GM23338 (cell line): Measurements from ENCODE around the gene SLC35F1. TPM values are rescaled to one million over a fixed set of nuclear protein-coding genes. Genes with fewer than 3 reads are reported as not detected.

Experiments used
- ATAC-seq: fragments of 200-7000 bp; cut with Tn5 transposase; 3 replicates; pipeline ENCODE4 v1.9.1; 2020
- DNase-seq: peaks from one replicate; pipeline ENCODE4 v3.0.0-alpha.2; 2015; ENCODE audit warnings: low spot score
- H2AFZ ChIP-seq: fragments of 200-600 bp; sonication (generic); 2 replicates; pipeline ENCODE4 v1.8.0; 2016; ENCODE audit warnings: antibody characterized with exemption, mild to moderate bottlenecking, moderate library complexity
- H3F3A ChIP-seq: fragments of 200-600 bp; sonication (generic); replicated peaks from 2 replicates; pipeline ENCODE4 v1.8.0; 2017; ENCODE audit warnings: antibody characterized with exemption, mixed run types, low read depth
- H3K27ac ChIP-seq: fragments of 200-600 bp; sonication (generic); 2 replicates; pipeline ENCODE4 v1.6.1; 2016; ENCODE audit warnings: low read depth
- H3K27me3 ChIP-seq: fragments of 200-600 bp; sonication (generic); 2 replicates; pipeline ENCODE4 v1.8.0; 2016; ENCODE audit warnings: mild to moderate bottlenecking, mixed run types, moderate library complexity; ENCODE audit not compliant: insufficient read depth
- H3K36me3 ChIP-seq: fragments of 200-600 bp; sonication (generic); 2 replicates; pipeline ENCODE4 v1.8.0; 2016; ENCODE audit warnings: mild to moderate bottlenecking; ENCODE audit not compliant: insufficient read depth
- H3K4me1 ChIP-seq: fragments of 200-600 bp; sonication (generic); 2 replicates; pipeline ENCODE4 v1.8.0; 2016; ENCODE audit warnings: mild to moderate bottlenecking, moderate library complexity; ENCODE audit not compliant: insufficient read depth
- H3K4me2 ChIP-seq: fragments of 200-600 bp; sonication (generic); 2 replicates; pipeline ENCODE4 v1.7.1; 2017; ENCODE audit warnings: mixed run types
- H3K4me3 ChIP-seq: fragments of 200-600 bp; sonication (generic); 2 replicates; pipeline ENCODE4 v1.6.1; 2016; ENCODE audit warnings: mixed run types
- H3K79me2 ChIP-seq: fragments of 200-600 bp; sonication (generic); replicated peaks from 2 replicates; pipeline ENCODE4 v1.8.0; 2017; ENCODE audit warnings: mild to moderate bottlenecking; ENCODE audit not compliant: insufficient read depth
- H3K9me2 ChIP-seq: fragments of 200-600 bp; sonication (generic); 2 replicates; pipeline ENCODE4 v1.8.0; 2017; ENCODE audit not compliant: insufficient read depth
- H4K20me1 ChIP-seq: fragments of 200-600 bp; sonication (generic); replicated peaks from 2 replicates; pipeline ENCODE4 v1.8.0; 2017; ENCODE audit warnings: mild to moderate bottlenecking; ENCODE audit not compliant: insufficient read depth
- H3K27ac Mint-ChIP-seq: 2 replicates; pipeline ENCODE4 v1.8.0; 2020; ENCODE audit warnings: inconsistent platforms, mild to moderate bottlenecking, moderate library complexity, mixed read lengths
- H3K27me3 Mint-ChIP-seq: 3 replicates; pipeline ENCODE4 v1.8.0; 2022; ENCODE audit warnings: low read depth, mild to moderate bottlenecking, moderate library complexity, mixed read lengths, inconsistent platforms; ENCODE audit not compliant: insufficient read depth, poor library complexity
- H3K36me3 Mint-ChIP-seq: 3 replicates; pipeline ENCODE4 v1.8.0; 2021; ENCODE audit warnings: low read depth, mild to moderate bottlenecking, inconsistent platforms, moderate library complexity, mixed read lengths
- H3K4me1 Mint-ChIP-seq: 3 replicates; pipeline ENCODE4 v1.8.0; 2020; ENCODE audit warnings: mild to moderate bottlenecking, inconsistent platforms, mixed read lengths
- H3K4me3 Mint-ChIP-seq: 3 replicates; pipeline ENCODE4 v1.8.0; 2021; ENCODE audit warnings: moderate library complexity, mild to moderate bottlenecking, inconsistent platforms, mixed read lengths
- H3K9me3 Mint-ChIP-seq: 3 replicates; pipeline ENCODE4 v1.8.0; 2020; ENCODE audit warnings: moderate library complexity, mild to moderate bottlenecking, inconsistent platforms, mixed read lengths
- ETS1 ChIP-seq: IDR thresholded peaks from 2 replicates; pipeline ENCODE4 v1.6.1; 2016; ENCODE audit warnings: antibody characterized with exemption
- EZH2 ChIP-seq: fragments of 200-600 bp; sonication (generic); IDR thresholded peaks from one replicate; pipeline ENCODE4 v1.8.0; 2017; ENCODE audit warnings: antibody characterized with exemption, mild to moderate bottlenecking, low read depth; ENCODE audit not compliant: unreplicated experiment
- EZH2phosphoT487 ChIP-seq: fragments of 200-600 bp; sonication (generic); IDR thresholded peaks from one replicate; pipeline ENCODE4 v1.8.1; 2018; ENCODE audit warnings: antibody characterized with exemption; ENCODE audit not compliant: unreplicated experiment
- NANOG ChIP-seq: IDR thresholded peaks from 2 replicates; pipeline ENCODE4 v1.6.1; 2016; ENCODE audit warnings: antibody characterized with exemption, borderline replicate concordance
- POLR2AphosphoS5 ChIP-seq: IDR thresholded peaks from 2 replicates; pipeline ENCODE4 v1.6.1; 2016; ENCODE audit warnings: antibody characterized with exemption, low read depth
- STAT1 ChIP-seq: IDR thresholded peaks from one replicate; pipeline ENCODE4 v1.6.1; 2016; ENCODE audit warnings: antibody characterized with exemption; ENCODE audit not compliant: unreplicated experiment
- ZNF114 ChIP-seq: fragments of 250-450 bp; sonication (Bioruptor Pico); IDR thresholded peaks from 2 replicates; pipeline ENCODE4 v1.5.0; 2020; ENCODE audit warnings: mild to moderate bottlenecking, moderate library complexity
- ZNF331 ChIP-seq: fragments of 250-450 bp; sonication (Bioruptor Pico); IDR thresholded peaks from 2 replicates; pipeline ENCODE4 v1.5.0; 2020; ENCODE audit warnings: low read depth, mild to moderate bottlenecking, moderate library complexity
- polyA plus RNA-seq: library from polyadenylated mRNA; unstranded; fragments of >200 nt; fragmentation: Nextera tagmentation; extraction: Ambion mirVana; gene quantifications from 2 replicates; pipeline ENCODE4 v1.2.1, GENCODE V29; 2016
- total RNA-seq: library from RNA; depleted of rRNA; stranded (reverse); fragments of >200 nt; shearing (Covaris generic); gene quantifications from 2 replicates; pipeline ENCODE4 v1.2.3, GENCODE V29; 2014
- TF ChIP-seq, protein P1 (sequence below): IDR thresholded peaks from one replicate; pipeline ENCODE4 v1.6.1; 2018; ENCODE audit warnings: antibody characterized with exemption; ENCODE audit not compliant: unreplicated experiment
- TF ChIP-seq, protein P2 (sequence below), 2 experiments: fragments of 200-600 bp in 1 of 2; sonication (generic) in 1 of 2; conservative IDR thresholded peaks; 2 replicates each; pipeline versions ENCODE4 v1.5.1 to v1.6.1; 2016 to 2017; ENCODE audit warnings: antibody characterized with exemption in 2 of 2, low read depth in 2 of 2, mild to moderate bottlenecking in 2 of 2, moderate library complexity in 1 of 2

SLC35F1 gene
- total and polyA plus RNA-seq, 2 experiments from 2014 or later: 3.0 to 10.3 TPM

GRCh38 chr6:118307581-118307980, 400.5 kb downstream of the SLC35F1 start:
- no peaks in the 10 kb centered on the region for H3K9me2 ChIP-seq
- H3K27ac ChIP-seq: no peak overlapping the region
- Mint-ChIP-seq H3K27me3 (no peaks in the 10 kb centered on the region), H3K9me3 (no peaks in the 10 kb centered on the region), H3K4me1 (peaks cover 20% of the 10 kb centered on the region), H3K36me3 (peaks cover 3% of the 10 kb centered on the region; the same call in 2 of the 3 replicates), H3K4me3 (no peak overlapping the region), H3K27ac (peak overlapping the region; percentile 54; the same call in 1 of the 2 replicates)
- ATAC-seq (no peak), DNase-seq (no peak)
- H4K20me1 ChIP-seq: no peaks in the 10 kb centered on the region
- no peaks in the 10 kb centered on the region for H3K27me3 ChIP-seq
- no peaks in the 10 kb centered on the region for H3F3A ChIP-seq
- TF ChIP-seq STAT1 (no peak), NANOG (no peak)
- H3K4me2 ChIP-seq: no peak overlapping the region
- peaks cover 13% of the 10 kb centered on the region for H3K4me1 ChIP-seq
- H2AFZ ChIP-seq: no peak overlapping the region
- no peaks in the 10 kb centered on the region for H3K36me3 ChIP-seq
- no peak overlapping the region for H3K4me3 ChIP-seq
- H3K79me2 ChIP-seq: no peaks in the 10 kb centered on the region

DNA sequence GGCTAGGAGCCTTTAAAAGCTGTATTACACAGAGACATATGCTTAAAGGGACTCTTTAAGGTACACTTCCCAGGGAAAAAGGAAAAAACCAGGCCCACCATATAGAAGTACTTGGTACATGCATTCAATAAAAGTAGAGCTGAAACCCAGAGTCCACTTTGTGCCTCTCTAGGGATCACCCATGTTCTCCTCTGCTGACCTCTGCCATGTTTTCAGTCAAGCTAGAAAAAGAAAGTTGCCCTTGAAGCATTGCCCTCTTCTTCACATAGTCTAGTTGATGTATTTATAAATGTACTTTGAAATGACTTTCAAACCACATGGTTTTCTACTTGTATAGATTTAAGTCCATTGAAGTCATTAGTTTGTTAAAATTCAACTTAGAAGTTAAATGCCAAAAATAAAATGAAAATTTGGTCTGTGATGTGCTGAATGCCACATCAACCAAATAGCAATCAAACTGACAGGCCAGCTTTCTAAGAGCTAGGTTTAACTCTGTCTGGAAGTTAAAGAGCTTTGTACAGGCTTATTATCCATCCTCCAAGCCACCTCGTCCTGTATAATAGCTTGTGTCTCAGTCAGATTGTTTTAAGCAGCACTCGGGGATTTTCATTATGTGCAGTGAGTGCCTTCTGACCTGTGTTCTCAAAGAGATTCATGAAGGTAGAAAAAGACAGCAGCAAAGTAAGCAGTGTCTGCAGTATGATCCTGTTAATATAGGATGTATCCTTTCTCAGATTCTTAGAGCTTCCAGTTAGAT, 402.5 kb downstream of the SLC35F1 start:
- H3K4me1 ChIP-seq: peaks cover 13% of the 10 kb centered on the region
- no peak overlapping the region for H2AFZ ChIP-seq
- no peak for ATAC-seq
- H3K79me2 ChIP-seq: no peaks in the 10 kb centered on the region
- no peaks in the 10 kb centered on the region for H3K9me2 ChIP-seq
- no peak overlapping the region for H3K27ac Mint-ChIP-seq
- H3K36me3 Mint-ChIP-seq: peaks cover 3% of the 10 kb centered on the region; the same call in 2 of the 3 replicates
- no peaks in the 10 kb centered on the region for H4K20me1 ChIP-seq
- no peaks in the 10 kb centered on the region for H3K27me3 ChIP-seq
- peaks cover 20% of the 10 kb centered on the region for H3K4me1 Mint-ChIP-seq
- DNase-seq: no peak
- no peaks in the 10 kb centered on the region for H3K9me3 Mint-ChIP-seq
- H3K4me2 ChIP-seq: no peak overlapping the region
- no peaks in the 10 kb centered on the region for H3K36me3 ChIP-seq
- no peak overlapping the region for H3K4me3 Mint-ChIP-seq
- no peak overlapping the region for H3K4me3 ChIP-seq
- H3F3A ChIP-seq: no peaks in the 10 kb centered on the region
- no peak overlapping the region for H3K27ac ChIP-seq
- H3K27me3 Mint-ChIP-seq: no peaks in the 10 kb centered on the region
- TF ChIP-seq ZNF331 (CRISPR knock-in tag): no peak
- TF ChIP-seq, protein P1, sequence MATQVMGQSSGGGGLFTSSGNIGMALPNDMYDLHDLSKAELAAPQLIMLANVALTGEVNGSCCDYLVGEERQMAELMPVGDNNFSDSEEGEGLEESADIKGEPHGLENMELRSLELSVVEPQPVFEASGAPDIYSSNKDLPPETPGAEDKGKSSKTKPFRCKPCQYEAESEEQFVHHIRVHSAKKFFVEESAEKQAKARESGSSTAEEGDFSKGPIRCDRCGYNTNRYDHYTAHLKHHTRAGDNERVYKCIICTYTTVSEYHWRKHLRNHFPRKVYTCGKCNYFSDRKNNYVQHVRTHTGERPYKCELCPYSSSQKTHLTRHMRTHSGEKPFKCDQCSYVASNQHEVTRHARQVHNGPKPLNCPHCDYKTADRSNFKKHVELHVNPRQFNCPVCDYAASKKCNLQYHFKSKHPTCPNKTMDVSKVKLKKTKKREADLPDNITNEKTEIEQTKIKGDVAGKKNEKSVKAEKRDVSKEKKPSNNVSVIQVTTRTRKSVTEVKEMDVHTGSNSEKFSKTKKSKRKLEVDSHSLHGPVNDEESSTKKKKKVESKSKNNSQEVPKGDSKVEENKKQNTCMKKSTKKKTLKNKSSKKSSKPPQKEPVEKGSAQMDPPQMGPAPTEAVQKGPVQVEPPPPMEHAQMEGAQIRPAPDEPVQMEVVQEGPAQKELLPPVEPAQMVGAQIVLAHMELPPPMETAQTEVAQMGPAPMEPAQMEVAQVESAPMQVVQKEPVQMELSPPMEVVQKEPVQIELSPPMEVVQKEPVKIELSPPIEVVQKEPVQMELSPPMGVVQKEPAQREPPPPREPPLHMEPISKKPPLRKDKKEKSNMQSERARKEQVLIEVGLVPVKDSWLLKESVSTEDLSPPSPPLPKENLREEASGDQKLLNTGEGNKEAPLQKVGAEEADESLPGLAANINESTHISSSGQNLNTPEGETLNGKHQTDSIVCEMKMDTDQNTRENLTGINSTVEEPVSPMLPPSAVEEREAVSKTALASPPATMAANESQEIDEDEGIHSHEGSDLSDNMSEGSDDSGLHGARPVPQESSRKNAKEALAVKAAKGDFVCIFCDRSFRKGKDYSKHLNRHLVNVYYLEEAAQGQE: no peak
- TF ChIP-seq, protein P2, sequence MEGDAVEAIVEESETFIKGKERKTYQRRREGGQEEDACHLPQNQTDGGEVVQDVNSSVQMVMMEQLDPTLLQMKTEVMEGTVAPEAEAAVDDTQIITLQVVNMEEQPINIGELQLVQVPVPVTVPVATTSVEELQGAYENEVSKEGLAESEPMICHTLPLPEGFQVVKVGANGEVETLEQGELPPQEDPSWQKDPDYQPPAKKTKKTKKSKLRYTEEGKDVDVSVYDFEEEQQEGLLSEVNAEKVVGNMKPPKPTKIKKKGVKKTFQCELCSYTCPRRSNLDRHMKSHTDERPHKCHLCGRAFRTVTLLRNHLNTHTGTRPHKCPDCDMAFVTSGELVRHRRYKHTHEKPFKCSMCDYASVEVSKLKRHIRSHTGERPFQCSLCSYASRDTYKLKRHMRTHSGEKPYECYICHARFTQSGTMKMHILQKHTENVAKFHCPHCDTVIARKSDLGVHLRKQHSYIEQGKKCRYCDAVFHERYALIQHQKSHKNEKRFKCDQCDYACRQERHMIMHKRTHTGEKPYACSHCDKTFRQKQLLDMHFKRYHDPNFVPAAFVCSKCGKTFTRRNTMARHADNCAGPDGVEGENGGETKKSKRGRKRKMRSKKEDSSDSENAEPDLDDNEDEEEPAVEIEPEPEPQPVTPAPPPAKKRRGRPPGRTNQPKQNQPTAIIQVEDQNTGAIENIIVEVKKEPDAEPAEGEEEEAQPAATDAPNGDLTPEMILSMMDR (conservative IDR thresholded peaks at IDR 0.05; ENCODE audit: low read depth in 2 of 2): no peak
- no peak for TF ChIP-seq ETS1
- TF ChIP-seq ZNF114 (CRISPR knock-in tag): no peak
- no peak for TF ChIP-seq EZH2
- TF ChIP-seq POLR2AphosphoS5: no peak
- no peak for TF ChIP-seq EZH2phosphoT487
